A549 (cell line): Measurements from ENCODE around the gene SLC38A6. TPM values are rescaled to one million over a fixed set of nuclear protein-coding genes. Genes with fewer than 3 reads are reported as not detected.

Experiments used
- ATAC-seq, 2 experiments: fragments of 200-7000 bp in 1 of 2; fragments of >200 bp in 1 of 2; cut with Nextera tagmentation in 1 of 2; cut with Tn5 transposase in 1 of 2; 3 replicates each; pipeline versions ENCODE4 v1.8.0 to v1.9.1; 2018 to 2020; ENCODE audit warnings: mild to moderate bottlenecking in 1 of 2, moderate library complexity in 1 of 2
- CTCF ChIA-PET: fragments of 300-600 bp; sonication (Branson Sonifier 250); formaldehyde crosslinking; extraction: SDS; loops from one replicate; lab custom pipeline; 2021; ENCODE audit warnings: antibody characterized with exemption, inconsistent platforms; lab: Yijun Ruan, JAX
- POLR2A ChIA-PET: fragments of 350-600 bp; formaldehyde crosslinking; extraction: SDS; loops from one replicate; lab custom pipeline; 2021; ENCODE audit warnings: antibody characterized with exemption, inconsistent platforms; lab: Yijun Ruan, JAX
- DNase-seq, 2 experiments: peaks; one replicate each; pipeline versions ENCODE4 v3.0.0 to v3.0.0-alpha.2; 2011 to 2016; ENCODE audit warnings: low read depth in 1 of 2, low spot score in 1 of 2
- FAIRE-seq: peaks from 2 replicates; lab custom pipeline; 2011; peaks lifted over from hg19 to GRCh38; lab: Jason Lieb, UNC
- H3K27ac ChIP-seq, 2 experiments: fragments of >200 bp; sonication (Bioruptor Twin); formaldehyde crosslinking; 3 replicates each; pipeline ENCODE4 v1.5.1; 2016 to 2017
- H3K4me1 ChIP-seq: fragments of >200 bp; sonication (Bioruptor Twin); formaldehyde crosslinking; 3 replicates; pipeline ENCODE4 v1.6.1; 2016
- H3K4me2 ChIP-seq: fragments of >200 bp; sonication (Bioruptor Twin); formaldehyde crosslinking; 3 replicates; pipeline ENCODE4 v1.6.1; 2016
- H3K4me3 ChIP-seq: fragments of >200 bp; sonication (Bioruptor Twin); formaldehyde crosslinking; 3 replicates; pipeline ENCODE4 v1.5.1; 2016
- H3K9me3 ChIP-seq: fragments of >200 bp; sonication (Bioruptor Twin); formaldehyde crosslinking; 3 replicates; pipeline ENCODE4 v1.6.1; 2016
- BHLHE40 ChIP-seq: IDR thresholded peaks from 2 replicates; pipeline ENCODE4 v1.6.1; 2012; ENCODE audit warnings: low read depth, low read length, inconsistent platforms
- CBX2 ChIP-seq: fragments of 200-600 bp; sonication (generic); IDR thresholded peaks from 2 replicates; pipeline ENCODE4 v1.6.1; 2016; ENCODE audit warnings: low read depth, mild to moderate bottlenecking, borderline replicate concordance
- CEBPB ChIP-seq, 2 experiments: fragments of >200 bp in 1 of 2; sonication (Bioruptor Twin) in 1 of 2; formaldehyde crosslinking in 1 of 2; IDR thresholded peaks; 2 replicates each; pipeline ENCODE4 v1.6.1; 2012 to 2016
- CHD2 ChIP-seq: fragments of 150-350 bp; IDR thresholded peaks from 2 replicates; pipeline ENCODE4 v1.6.1; 2014; ENCODE audit warnings: low read length; ENCODE audit not compliant: partially characterized antibody
- EHF ChIP-seq: fragments of 250-450 bp; sonication (Bioruptor Pico); IDR thresholded peaks from 2 replicates; pipeline ENCODE4 v1.5.0; 2020; ENCODE audit warnings: mild to moderate bottlenecking
- ESRRA ChIP-seq: fragments of 150-350 bp; IDR thresholded peaks from 2 replicates; pipeline ENCODE4 v1.6.1; 2014; ENCODE audit warnings: mild to moderate bottlenecking, low read length, borderline replicate concordance
- FOSB ChIP-seq: fragments of 250-450 bp; sonication (Bioruptor Pico); IDR thresholded peaks from 2 replicates; pipeline ENCODE4 v1.5.0; 2020; ENCODE audit warnings: mild to moderate bottlenecking, moderate library complexity
- FOSL2 ChIP-seq, 2 experiments: fragments of 450-650 bp in 1 of 2; fragments of >200 bp in 1 of 2; sonication (Bioruptor Twin) in 1 of 2; formaldehyde crosslinking; IDR thresholded peaks; 2 replicates each; pipeline versions ENCODE4 v1.5.0 to v1.6.1; 2016 to 2020; ENCODE audit warnings: mild to moderate bottlenecking in 1 of 2, moderate library complexity in 1 of 2
- FOXS1 ChIP-seq: fragments of 250-450 bp; sonication (Bioruptor Pico); IDR thresholded peaks from 2 replicates; pipeline ENCODE4 v1.5.0; 2020; ENCODE audit warnings: mild to moderate bottlenecking, moderate library complexity
- HDAC2 ChIP-seq: fragments of 200-600 bp; sonication (generic); IDR thresholded peaks from 2 replicates; pipeline ENCODE4 v1.6.1; 2016
- HOXB13 ChIP-seq: fragments of 250-450 bp; sonication (Bioruptor Pico); IDR thresholded peaks from 2 replicates; pipeline ENCODE4 v1.5.0; 2020; ENCODE audit warnings: low read depth, mild to moderate bottlenecking, moderate library complexity
- JUN ChIP-seq, 2 experiments: fragments of >200 bp; sonication (Bioruptor Twin); formaldehyde crosslinking; IDR thresholded peaks; 2 replicates in 1 of 2; 3 replicates in 1 of 2; pipeline ENCODE4 v1.6.1; 2016 to 2017
- JUNB ChIP-seq: fragments of >200 bp; sonication (Bioruptor Twin); formaldehyde crosslinking; IDR thresholded peaks from 2 replicates; pipeline ENCODE4 v1.6.1; 2016
- KDM1A ChIP-seq: fragments of 200-600 bp; sonication (generic); IDR thresholded peaks from 2 replicates; pipeline ENCODE4 v1.6.1; 2016; ENCODE audit warnings: low read depth, mild to moderate bottlenecking
- MYC ChIP-seq: IDR thresholded peaks from 2 replicates; pipeline ENCODE4 v1.6.1; 2012; ENCODE audit warnings: mild to moderate bottlenecking, inconsistent platforms, low read length, improper control_type of control experiment, borderline replicate concordance
- NFE2L2 ChIP-seq: fragments of 150-350 bp; conservative IDR thresholded peaks from 2 replicates; pipeline ENCODE4 v1.6.1; 2014; ENCODE audit warnings: low read length
- PHF8 ChIP-seq: fragments of 200-600 bp; sonication (generic); IDR thresholded peaks from 2 replicates; pipeline ENCODE4 v1.6.1; 2016; ENCODE audit warnings: low read depth, mild to moderate bottlenecking, antibody characterized with exemption, moderate library complexity, borderline replicate concordance
- POLR2AphosphoS2 ChIP-seq: conservative IDR thresholded peaks from 2 replicates; pipeline ENCODE4 v1.6.1; 2012; ENCODE audit warnings: low read length, improper control_type of control experiment, inconsistent platforms
- RFX5 ChIP-seq: fragments of 450-650 bp; IDR thresholded peaks from 2 replicates; pipeline ENCODE4 v1.7.1; 2014; ENCODE audit warnings: antibody characterized with exemption, mild to moderate bottlenecking, moderate library complexity
- SREBF2 ChIP-seq: fragments of 450-650 bp; IDR thresholded peaks from 2 replicates; pipeline ENCODE4 v1.6.1; 2014; ENCODE audit warnings: mild to moderate bottlenecking, moderate library complexity
- TFCP2L1 ChIP-seq: fragments of 250-450 bp; sonication (Bioruptor Pico); IDR thresholded peaks from 2 replicates; pipeline ENCODE4 v1.5.0; 2021; ENCODE audit warnings: mild to moderate bottlenecking
- TP53 ChIP-seq: fragments of 250-450 bp; sonication (Bioruptor Pico); IDR thresholded peaks from 2 replicates; pipeline ENCODE4 v1.5.0; 2021; ENCODE audit warnings: mild to moderate bottlenecking, moderate library complexity
- ZC3H11A ChIP-seq: fragments of 450-650 bp; IDR thresholded peaks from 2 replicates; pipeline ENCODE4 v1.6.1; 2014; ENCODE audit warnings: antibody characterized with exemption, mild to moderate bottlenecking
- ZSCAN20 ChIP-seq: fragments of 250-450 bp; sonication (Bioruptor Pico); IDR thresholded peaks from 2 replicates; pipeline ENCODE4 v1.8.0; 2022; ENCODE audit warnings: mild to moderate bottlenecking, moderate library complexity
- WGBS: methylation state at CpG from one replicate; pipeline ENCODE4 v1.1.6; 2017; ENCODE audit errors: missing lambda C conversion rate; 5-methylcytosine and 5-hydroxymethylcytosine counted together
- polyA plus RNA-seq, 4 experiments: library from polyadenylated mRNA; depleted of rRNA in 3 of 4; stranded (reverse); fragments of >200 nt; fragmentation: RNase III in 1 of 4; extraction: RNeasy Plus Mini Kit Qiagen cat#74134 plus additional on column Dnase treatment in 1 of 4; gene quantifications; 2 replicates in 3 of 4; 3 replicates in 1 of 4; pipeline ENCODE4 v1.2.3, GENCODE V29; 2011 to 2017
- TF ChIP-seq, protein P1 (sequence below): fragments of 250-450 bp; sonication (Bioruptor Pico); IDR thresholded peaks from 2 replicates; pipeline ENCODE4 v1.5.0; 2020; ENCODE audit warnings: low read depth, mild to moderate bottlenecking, moderate library complexity
- TF ChIP-seq, protein P2 (sequence below): fragments of >200 bp; sonication (Bioruptor Twin); formaldehyde crosslinking; IDR thresholded peaks from 3 replicates; pipeline ENCODE4 v1.6.1; 2016
- TF ChIP-seq, protein P3 (sequence below): fragments of >200 bp; sonication (Bioruptor Twin); formaldehyde crosslinking; IDR thresholded peaks from 3 replicates; pipeline ENCODE4 v1.5.1; 2016
- TF ChIP-seq, protein P4 (sequence below): fragments of 150-350 bp; IDR thresholded peaks from 2 replicates; pipeline ENCODE4 v1.6.1; 2014; ENCODE audit warnings: low read depth, mild to moderate bottlenecking, low read length
- TF ChIP-seq, protein P5 (sequence below): fragments of 450-650 bp; IDR thresholded peaks from 2 replicates; pipeline ENCODE4 v1.6.1; 2014; ENCODE audit warnings: antibody characterized with exemption
- TF ChIP-seq, protein P6 (sequence below): fragments of 250-450 bp; sonication (Bioruptor Pico); IDR thresholded peaks from 2 replicates; pipeline ENCODE4 v1.5.0; 2021; ENCODE audit warnings: mild to moderate bottlenecking, moderate library complexity, borderline replicate concordance

SLC38A6 gene
- polyA plus RNA-seq, 2 of the 4 experiments (the other 2 are of a cell fraction) = 33.3 to 37.8 TPM

DNA sequence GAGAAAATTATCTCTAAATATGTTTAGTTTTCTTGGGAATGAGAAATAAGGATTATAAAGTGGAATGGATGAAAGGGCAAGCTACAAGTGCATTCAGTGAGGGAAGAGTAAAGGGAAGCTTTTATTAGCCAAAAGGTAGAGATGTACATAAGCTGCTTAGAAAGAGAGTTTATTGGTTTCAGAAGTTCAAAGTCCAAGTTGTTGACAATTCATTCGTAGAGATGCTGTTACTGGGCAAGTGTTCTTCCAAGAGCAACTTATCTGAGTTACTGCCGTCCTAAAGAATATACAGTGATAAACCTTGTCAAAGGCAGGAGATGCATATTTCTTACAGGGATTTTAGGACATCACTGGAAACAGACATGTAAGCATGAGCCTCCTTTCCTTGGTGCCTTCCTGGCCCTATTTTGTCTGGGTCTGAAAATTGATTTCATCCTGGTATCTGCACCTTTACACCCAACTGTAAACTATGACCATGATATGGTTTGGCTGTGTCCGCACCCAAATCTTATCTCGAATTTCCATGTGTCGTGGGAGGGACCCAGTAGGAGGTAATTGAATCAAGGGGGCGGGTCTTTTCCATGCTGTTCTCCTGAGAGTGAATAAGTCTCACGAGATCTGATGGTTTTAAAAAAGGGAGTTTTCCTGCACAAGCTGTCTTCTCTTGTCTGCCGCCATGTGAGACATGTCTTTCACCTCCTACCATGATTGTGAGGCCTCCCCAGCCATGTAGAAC, 47.0 kb upstream of the SLC38A6 start:
- Histone ChIP-seq H3K27ac (no peak overlapping the region), H3K4me2 (no peak overlapping the region), H3K4me1 (peaks cover 7% of the 10 kb centered on the region; the same call in 1 of the 3 replicates), H3K9me3 (no peaks in the 10 kb centered on the region), H3K4me3 (no peak overlapping the region)
- TF ChIP-seq, protein P1, sequence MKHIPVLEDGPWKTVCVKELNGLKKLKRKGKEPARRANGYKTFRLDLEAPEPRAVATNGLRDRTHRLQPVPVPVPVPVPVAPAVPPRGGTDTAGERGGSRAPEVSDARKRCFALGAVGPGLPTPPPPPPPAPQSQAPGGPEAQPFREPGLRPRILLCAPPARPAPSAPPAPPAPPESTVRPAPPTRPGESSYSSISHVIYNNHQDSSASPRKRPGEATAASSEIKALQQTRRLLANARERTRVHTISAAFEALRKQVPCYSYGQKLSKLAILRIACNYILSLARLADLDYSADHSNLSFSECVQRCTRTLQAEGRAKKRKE (CRISPR knock-in tag) = no peak
- TF ChIP-seq CEBPB (IDR thresholded peaks at IDR 0.05) = no peak
- TF ChIP-seq JUNB = no peak
- no peak for TF ChIP-seq HOXB13 (CRISPR knock-in tag)
- TF ChIP-seq TP53 (CRISPR knock-in tag) = no peak
- TF ChIP-seq SREBF2 = no peak
- no peak for TF ChIP-seq MYC
- TF ChIP-seq ZSCAN20 (CRISPR knock-in tag) = no peak
- TF ChIP-seq, protein P2, sequence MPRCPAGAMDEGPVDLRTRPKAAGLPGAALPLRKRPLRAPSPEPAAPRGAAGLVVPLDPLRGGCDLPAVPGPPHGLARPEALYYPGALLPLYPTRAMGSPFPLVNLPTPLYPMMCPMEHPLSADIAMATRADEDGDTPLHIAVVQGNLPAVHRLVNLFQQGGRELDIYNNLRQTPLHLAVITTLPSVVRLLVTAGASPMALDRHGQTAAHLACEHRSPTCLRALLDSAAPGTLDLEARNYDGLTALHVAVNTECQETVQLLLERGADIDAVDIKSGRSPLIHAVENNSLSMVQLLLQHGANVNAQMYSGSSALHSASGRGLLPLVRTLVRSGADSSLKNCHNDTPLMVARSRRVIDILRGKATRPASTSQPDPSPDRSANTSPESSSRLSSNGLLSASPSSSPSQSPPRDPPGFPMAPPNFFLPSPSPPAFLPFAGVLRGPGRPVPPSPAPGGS = no peak
- no peak for TF ChIP-seq TFCP2L1 (CRISPR knock-in tag)
- TF ChIP-seq POLR2AphosphoS2 = no peak
- no peak for TF ChIP-seq ZC3H11A
- TF ChIP-seq KDM1A = no peak
- TF ChIP-seq, protein P3, sequence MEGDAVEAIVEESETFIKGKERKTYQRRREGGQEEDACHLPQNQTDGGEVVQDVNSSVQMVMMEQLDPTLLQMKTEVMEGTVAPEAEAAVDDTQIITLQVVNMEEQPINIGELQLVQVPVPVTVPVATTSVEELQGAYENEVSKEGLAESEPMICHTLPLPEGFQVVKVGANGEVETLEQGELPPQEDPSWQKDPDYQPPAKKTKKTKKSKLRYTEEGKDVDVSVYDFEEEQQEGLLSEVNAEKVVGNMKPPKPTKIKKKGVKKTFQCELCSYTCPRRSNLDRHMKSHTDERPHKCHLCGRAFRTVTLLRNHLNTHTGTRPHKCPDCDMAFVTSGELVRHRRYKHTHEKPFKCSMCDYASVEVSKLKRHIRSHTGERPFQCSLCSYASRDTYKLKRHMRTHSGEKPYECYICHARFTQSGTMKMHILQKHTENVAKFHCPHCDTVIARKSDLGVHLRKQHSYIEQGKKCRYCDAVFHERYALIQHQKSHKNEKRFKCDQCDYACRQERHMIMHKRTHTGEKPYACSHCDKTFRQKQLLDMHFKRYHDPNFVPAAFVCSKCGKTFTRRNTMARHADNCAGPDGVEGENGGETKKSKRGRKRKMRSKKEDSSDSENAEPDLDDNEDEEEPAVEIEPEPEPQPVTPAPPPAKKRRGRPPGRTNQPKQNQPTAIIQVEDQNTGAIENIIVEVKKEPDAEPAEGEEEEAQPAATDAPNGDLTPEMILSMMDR = no peak
- no peak for TF ChIP-seq JUN (IDR thresholded peaks at IDR 0.05)
- TF ChIP-seq, protein P4, sequence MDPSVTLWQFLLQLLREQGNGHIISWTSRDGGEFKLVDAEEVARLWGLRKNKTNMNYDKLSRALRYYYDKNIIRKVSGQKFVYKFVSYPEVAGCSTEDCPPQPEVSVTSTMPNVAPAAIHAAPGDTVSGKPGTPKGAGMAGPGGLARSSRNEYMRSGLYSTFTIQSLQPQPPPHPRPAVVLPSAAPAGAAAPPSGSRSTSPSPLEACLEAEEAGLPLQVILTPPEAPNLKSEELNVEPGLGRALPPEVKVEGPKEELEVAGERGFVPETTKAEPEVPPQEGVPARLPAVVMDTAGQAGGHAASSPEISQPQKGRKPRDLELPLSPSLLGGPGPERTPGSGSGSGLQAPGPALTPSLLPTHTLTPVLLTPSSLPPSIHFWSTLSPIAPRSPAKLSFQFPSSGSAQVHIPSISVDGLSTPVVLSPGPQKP = no peak
- TF ChIP-seq, protein P5, sequence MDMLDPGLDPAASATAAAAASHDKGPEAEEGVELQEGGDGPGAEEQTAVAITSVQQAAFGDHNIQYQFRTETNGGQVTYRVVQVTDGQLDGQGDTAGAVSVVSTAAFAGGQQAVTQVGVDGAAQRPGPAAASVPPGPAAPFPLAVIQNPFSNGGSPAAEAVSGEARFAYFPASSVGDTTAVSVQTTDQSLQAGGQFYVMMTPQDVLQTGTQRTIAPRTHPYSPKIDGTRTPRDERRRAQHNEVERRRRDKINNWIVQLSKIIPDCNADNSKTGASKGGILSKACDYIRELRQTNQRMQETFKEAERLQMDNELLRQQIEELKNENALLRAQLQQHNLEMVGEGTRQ = no peak
- no peak for TF ChIP-seq PHF8
- no peak for TF ChIP-seq FOSL2 (IDR thresholded peaks at IDR 0.05)
- TF ChIP-seq FOSL2 (CRISPR knock-in tag; IDR thresholded peaks at IDR 0.05) = no peak
- no peak for TF ChIP-seq CBX2
- ChIA-PET CTCF (no interaction called here), POLR2A (no interaction called here)
- no peak for FAIRE-seq
- DNase-seq = no peak
- ATAC-seq = no peak
- WGBS = 78% methylated on average over 8 of the region's 8 CpGs

DNA sequence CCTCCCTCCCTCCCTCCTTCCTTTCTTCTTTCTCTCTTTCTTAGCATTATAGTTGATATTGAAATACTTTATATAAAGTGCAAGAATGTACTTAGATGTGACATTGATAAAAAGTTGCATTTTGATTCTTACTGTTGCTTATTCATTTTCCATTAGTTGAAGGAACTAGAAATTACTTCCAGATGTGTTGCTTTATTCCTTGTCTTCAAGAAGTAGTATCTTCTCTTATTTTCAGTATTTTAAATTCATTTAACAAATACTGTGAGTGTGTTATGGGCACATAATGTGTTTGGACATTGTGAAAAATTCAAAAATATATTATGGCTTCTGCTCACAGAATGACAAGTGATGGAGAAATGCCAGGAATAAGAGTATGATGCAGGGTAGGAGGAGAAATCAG, 45.7 kb upstream of the SLC38A6 start:
- Histone ChIP-seq H3K4me2 (no peak overlapping the region), H3K27ac (no peak overlapping the region), H3K4me1 (peaks cover 7% of the 10 kb centered on the region; the same call in 1 of the 3 replicates), H3K4me3 (no peak overlapping the region), H3K9me3 (no peaks in the 10 kb centered on the region)
- CTCF ChIA-PET = no interaction called here
- ATAC-seq = no peak
- FAIRE-seq = no peak
- no peak for DNase-seq
- POLR2A ChIA-PET = no interaction called here
- TF ChIP-seq ESRRA (no peak), BHLHE40 (no peak), RFX5 (no peak), POLR2AphosphoS2 (no peak), ZSCAN20 (CRISPR knock-in tag) (no peak), EHF (CRISPR knock-in tag) (no peak), FOSB (CRISPR knock-in tag) (no peak), FOXS1 (CRISPR knock-in tag) (no peak), CHD2 (no peak), NFE2L2 (no peak), HDAC2 (no peak)
- TF ChIP-seq, protein P5 = no peak
- TF ChIP-seq, protein P6, sequence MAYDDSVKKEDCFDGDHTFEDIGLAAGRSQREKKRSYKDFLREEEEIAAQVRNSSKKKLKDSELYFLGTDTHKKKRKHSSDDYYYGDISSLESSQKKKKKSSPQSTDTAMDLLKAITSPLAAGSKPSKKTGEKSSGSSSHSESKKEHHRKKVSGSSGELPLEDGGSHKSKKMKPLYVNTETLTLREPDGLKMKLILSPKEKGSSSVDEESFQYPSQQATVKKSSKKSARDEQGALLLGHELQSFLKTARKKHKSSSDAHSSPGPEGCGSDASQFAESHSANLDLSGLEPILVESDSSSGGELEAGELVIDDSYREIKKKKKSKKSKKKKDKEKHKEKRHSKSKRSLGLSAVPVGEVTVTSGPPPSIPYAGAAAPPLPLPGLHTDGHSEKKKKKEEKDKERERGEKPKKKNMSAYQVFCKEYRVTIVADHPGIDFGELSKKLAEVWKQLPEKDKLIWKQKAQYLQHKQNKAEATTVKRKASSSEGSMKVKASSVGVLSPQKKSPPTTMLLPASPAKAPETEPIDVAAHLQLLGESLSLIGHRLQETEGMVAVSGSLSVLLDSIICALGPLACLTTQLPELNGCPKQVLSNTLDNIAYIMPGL (CRISPR knock-in tag) = no peak
